ENCODE data around the gene ATRAID.
A peak's percentile ranks its signal among the peaks of the same experiment; 100 is the strongest.

ATRAID gene

DNA sequence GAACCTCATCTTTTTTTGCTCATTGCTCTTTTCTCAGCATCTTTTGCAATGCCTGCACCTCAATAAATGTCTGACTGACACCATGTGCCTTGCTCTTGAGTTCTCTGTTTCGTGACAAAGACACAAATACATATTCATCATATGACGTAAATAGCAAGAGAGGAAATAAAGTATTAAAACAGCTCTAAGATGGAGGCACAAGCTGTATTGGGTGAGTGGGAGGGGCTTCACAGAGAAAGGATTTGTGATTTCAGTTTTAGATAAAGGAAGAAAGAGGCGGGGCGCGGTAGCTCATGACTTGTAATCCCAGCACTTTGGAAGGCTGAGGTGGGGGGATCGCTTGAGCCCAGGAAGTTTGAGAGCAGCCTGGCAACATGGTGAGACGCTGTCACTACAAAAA, 8.2 kb downstream of the ATRAID start:
- DNase-seq, result no peak

DNA sequence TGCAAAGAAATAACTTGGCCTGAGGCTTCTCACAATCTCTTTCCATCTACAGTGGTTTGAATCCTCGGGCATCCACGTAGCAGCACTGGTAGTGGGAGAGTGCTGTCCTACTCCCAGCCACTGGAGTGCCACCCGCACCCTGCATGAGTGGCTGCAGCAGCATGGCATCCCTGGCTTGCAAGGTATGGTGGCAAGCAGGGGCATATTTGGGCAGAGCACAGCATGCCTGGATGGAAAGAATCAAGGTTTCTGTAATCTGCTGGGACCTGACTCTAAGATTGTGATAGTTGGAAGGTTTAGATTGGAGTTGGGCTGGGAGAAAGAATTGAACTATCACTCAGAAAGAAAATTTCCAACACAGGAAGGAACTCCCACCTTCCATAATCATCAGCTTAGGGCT, 9.3 kb downstream of the ATRAID start:
- DNase-seq, result no peak

DNA sequence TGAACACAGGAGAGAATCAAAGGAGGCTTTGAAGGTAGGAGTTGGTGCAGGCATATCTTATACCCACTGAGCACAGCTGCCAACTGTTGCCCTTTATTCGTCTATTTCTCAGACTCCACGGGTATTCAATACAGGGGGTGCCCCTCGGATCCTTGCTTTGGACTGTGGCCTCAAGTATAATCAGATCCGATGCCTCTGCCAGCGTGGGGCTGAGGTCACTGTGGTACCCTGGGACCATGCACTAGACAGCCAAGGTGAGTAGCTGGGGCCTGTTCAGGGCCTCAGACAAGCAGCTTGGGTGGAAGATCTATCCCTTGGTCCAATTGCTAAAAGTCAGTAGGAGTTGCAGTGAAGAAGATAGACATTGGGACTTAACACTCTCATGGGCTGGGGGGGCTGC, 10.6 kb downstream of the ATRAID start:
- no peak for DNase-seq

DNA sequence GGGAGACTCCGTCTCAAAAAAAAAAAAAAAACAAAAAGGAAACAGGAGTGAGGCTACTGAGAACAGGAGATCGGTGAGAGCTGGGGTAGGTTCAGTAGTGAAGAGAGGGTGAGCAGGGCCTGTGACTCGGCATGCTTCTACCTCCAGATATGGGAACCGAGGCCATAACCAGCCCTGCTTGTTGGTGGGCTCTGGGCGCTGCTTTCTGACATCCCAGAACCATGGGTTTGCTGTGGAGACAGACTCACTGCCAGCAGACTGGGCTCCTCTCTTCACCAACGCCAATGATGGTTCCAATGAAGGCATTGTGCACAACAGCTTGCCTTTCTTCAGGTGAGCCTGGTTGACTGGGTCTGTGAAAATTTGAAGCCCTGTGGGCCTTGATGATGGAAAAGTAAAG, 11.6 kb downstream of the ATRAID start:
- DNase-seq, result no peak

DNA sequence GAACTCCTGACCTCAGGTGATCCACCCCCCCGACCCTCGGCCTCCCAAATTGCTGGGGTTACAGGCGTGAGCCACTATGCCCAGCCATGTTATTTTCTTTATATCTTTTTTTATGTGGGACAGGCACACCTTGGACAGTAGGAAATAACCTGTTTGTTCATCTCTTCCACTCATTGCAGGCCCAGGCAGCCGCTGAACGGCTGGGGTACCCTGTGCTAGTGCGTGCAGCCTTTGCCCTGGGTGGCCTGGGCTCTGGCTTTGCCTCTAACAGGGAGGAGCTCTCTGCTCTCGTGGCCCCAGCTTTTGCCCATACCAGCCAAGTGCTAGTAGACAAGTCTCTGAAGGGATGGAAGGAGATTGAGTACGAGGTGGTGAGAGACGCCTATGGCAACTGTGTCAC, 13.7 kb downstream of the ATRAID start:
- DNase-seq, result no peak

DNA sequence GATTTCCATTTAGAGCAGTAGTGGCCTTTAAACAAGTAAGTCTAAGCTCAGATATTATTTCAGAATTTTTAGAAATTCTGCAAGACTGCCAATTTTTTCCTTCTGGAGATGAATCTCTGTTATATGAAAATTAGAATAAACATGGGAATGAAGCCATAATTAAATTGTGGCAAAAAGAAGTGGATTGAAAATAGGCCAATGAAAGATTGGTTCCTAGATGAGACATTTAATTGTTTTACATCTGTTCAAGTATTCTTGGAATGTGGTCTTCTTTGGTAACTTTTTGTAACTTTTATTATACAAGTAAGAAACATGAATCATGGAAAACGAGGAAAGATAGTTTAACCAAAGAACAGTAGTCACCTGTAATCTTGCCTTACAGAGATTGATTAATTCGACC, 15.7 kb downstream of the ATRAID start:
- no peak for DNase-seq

DNA sequence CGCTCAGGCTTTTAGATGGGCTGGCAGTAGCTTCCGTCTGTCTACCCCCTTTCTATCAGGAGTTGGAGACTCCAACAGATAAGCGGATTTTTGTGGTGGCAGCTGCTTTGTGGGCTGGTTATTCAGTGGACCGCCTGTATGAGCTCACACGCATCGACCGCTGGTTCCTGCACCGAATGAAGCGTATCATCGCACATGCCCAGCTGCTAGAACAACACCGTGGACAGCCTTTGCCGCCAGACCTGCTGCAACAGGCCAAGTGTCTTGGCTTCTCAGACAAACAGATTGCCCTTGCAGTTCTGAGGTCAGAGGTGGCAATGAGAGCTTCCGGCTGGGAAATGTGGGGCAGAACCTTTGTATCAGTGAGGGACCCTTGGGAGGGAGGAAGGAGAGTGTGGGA, 20.1 kb downstream of the ATRAID start:
- no peak for DNase-seq

DNA sequence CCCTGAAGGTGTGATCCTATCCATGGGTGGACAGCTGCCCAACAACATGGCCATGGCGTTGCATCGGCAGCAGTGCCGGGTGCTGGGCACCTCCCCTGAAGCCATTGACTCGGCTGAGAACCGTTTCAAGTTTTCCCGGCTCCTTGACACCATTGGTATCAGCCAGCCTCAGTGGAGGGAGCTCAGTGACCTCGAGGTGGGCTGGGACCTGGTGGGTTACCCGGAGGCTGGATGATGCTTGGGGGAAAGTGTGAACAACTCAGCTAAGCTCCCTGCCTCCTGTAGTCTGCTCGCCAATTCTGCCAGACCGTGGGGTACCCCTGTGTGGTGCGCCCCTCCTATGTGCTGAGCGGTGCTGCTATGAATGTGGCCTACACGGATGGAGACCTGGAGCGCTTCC, 21.5 kb downstream of the ATRAID start:
- DNase-seq, result no peak

DNA sequence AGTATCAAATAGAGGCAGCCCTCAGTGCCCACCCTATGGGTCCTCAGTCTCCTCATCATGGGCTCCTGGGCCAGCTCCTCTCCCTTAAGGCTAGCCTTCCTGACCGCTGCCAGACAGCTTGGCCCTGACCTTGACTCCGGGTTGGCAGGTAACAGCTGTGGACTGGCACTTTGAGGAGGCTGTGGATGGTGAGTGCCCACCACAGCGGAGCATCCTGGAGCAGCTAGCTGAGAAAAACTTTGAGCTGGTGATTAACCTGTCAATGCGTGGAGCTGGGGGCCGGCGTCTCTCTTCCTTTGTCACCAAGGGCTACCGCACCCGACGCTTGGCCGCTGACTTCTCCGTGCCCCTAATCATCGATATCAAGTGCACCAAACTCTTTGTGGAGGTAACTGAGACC, 24.3 kb downstream of the ATRAID start:
- no peak for DNase-seq

DNA sequence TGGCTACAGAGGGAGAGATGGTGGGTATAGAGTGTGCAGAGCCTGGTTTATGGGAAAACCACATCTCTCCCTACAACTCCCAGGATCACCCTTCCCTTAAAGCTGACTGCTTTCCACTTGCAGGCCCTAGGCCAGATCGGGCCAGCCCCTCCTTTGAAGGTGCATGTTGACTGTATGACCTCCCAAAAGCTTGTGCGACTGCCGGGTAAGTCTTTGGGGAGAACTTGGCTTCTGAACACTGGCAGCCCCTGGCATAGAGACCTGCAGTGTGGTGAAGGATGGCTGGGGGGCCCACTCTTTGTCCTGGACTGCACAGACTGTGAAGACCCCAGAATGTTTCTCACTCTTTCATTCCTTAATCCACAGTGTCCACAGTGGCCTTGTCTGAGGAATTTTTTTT, 24.8 kb downstream of the ATRAID start:
- DNase-seq, result no peak

DNA sequence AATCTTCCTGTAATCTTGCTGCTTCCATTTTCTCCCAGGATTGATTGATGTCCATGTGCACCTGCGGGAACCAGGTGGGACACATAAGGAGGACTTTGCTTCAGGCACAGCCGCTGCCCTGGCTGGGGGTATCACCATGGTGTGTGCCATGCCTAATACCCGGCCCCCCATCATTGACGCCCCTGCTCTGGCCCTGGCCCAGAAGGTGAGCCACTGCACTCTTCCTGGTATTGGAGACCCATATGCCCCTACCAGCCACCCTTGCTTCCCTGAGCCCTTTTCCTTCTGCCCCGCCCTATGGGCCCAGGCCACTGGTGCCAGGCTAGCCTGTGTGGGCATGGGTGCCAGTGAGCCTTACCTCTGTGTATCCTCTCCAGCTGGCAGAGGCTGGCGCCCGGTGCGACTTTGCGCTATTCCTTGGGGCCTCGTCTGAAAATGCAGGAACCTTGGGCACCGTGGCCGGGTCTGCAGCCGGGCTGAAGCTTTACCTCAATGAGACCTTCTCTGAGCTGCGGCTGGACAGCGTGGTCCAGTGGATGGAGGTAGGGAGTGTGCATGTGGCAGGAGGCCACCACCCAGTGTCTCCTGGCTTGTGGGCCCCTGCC, 25.6 kb downstream of the ATRAID start:
- no peak for DNase-seq

DNA sequence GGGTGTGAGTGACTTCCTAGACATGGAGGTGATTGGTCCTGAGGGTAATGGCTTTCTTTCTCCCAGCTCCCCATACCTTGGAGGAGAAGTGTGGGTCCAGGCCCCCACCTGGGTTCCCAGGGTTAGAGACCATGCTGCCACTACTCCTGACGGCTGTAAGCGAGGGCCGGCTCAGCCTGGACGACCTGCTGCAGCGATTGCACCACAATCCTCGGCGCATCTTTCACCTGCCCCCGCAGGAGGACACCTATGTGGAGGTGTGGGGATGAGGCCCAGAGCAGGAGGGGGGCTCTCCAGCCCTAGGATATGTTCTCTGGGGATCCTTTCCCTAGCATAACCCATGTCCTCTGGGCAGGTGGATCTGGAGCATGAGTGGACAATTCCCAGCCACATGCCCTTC, 27.1 kb downstream of the ATRAID start:
- no peak for DNase-seq

DNA sequence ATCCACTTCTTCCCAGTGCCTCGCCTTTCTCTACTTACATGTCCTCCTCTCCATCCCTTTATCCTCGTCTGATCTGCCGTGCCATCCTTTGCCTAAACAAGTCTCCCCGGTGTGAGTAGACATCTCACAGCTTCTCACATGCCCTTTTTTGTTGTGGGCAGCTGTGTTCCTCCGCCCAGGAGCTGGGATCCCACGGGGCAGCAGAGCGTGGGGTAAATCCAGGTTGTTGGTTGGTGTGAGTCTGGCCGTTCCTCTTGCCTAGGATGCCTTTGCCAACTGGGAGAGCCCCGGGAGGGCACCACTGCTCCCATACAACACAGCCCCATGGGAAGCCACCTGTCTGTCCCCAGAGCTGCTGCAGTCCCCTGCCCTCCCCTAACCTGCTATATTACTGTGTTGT, 28.6 kb downstream of the ATRAID start:
- no peak for DNase-seq

DNA sequence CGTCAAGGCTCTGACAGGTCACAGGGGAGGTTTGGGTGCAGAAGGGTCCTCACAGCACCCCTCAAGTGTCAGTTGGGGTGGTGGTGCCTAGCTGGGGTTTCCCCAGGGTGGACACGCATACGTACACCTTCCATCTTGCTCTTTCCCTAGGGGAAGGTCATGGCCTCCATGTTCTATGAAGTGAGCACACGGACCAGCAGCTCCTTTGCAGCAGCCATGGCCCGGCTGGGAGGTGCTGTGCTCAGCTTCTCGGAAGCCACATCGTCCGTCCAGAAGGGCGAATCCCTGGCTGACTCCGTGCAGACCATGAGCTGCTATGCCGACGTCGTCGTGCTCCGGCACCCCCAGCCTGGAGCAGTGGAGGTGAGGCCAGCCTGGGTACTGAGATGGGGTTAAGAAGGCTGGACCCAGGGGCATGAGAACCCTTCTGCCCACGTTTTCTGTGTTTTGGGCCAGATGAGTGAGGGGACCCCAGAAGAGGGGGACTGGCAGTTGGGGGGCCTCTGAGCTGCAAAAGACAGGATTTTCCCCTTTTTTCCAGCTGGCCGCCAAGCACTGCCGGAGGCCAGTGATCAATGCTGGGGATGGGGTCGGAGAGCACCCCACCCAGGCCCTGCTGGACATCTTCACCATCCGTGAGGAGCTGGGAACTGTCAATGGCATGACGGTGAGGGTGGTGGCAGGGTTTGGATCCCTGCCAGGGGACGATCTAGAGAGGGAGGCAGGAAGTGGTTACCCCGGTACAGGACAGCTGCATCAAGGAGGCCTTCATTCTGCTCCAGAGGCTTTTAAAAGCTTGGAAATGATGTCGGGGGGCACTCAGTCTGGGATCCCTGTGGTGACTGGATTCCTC, 30.1 kb downstream of the ATRAID start:
- DNase-seq, result no peak

DNA sequence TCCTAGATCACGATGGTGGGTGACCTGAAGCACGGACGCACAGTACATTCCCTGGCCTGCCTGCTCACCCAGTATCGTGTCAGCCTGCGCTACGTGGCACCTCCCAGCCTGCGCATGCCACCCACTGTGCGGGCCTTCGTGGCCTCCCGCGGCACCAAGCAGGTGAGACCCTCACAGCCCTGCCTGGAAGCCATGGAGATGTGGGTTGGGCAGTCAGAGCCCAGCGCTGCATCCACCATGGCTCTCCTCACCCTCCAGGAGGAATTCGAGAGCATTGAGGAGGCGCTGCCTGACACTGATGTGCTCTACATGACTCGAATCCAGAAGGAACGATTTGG, 30.7 kb downstream of the ATRAID start:
- DNase-seq, result no peak

DNA sequence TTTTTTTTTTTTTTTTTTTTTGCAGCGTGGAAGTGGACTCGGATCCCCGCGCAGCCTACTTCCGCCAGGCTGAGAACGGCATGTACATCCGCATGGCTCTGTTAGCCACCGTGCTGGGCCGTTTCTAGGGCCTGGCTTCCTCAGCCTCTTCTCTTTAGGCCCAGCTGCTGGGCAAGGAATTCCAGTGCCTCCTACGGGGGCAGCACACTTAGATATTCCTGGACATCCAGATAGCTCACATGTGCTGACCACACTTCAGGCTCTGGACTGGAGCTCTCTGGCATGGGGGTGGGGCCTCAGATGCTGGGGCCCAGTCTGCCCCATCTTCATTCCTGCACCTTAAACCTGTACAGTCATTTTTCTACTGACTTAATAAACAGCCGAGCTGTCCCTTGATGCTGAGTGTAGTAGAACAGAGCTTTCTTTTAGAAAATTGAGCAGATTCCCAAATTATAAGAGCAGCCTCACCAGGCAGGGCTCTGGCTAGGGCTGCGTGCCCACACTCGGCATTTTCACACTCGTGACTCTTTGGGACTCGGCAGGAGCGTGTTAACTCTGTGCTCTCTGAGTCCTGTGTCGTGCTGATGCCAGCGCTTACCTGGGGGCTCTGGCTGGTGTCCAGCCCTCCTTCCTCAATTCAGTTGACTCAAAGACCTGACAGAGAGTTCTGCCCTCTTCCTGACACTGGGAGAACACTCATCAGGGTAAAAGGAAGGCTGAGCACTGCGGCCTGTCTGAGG, 31.7 kb downstream of the ATRAID start:
- DNase-seq, result no peak

DNA sequence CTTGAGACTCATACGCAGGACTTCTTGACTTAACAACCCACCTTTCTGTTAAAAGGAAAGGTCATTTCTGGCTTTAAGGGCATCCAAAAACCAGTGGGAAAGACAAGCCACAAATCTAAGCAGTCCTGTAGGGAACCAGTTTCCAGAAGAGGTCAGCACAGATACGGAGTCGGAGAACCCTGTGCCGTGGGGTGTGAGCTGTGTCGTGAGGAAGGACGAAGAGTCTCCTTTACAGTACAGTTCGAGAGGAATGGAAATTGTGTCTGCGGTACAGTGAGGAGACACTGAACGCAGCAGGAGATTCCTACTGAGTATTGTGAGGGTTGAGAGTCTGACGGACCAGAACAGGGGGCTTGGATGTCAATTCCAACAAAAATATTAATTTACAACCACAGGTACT, 33.3 kb downstream of the ATRAID start:
- no peak for DNase-seq

DNA sequence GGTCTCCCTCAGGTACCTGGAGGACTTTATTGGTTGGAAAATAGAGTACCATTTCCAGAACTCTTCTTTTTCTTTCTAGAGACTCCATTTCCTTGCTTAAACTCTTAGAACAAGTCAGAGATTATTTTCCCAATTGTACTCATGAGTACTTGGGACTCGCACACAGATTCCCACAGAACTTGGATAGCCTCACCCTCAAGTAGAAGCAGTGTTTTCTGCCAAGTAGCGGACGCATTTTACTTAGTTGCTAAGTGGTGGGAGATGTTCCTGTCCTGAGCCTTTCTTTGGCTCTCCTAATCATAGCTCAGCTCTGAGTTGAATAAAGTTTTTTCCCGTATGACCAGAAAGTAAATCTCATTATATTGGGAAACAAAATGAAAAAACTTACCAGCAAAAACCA, 33.8 kb downstream of the ATRAID start:
- no peak for DNase-seq

DNA sequence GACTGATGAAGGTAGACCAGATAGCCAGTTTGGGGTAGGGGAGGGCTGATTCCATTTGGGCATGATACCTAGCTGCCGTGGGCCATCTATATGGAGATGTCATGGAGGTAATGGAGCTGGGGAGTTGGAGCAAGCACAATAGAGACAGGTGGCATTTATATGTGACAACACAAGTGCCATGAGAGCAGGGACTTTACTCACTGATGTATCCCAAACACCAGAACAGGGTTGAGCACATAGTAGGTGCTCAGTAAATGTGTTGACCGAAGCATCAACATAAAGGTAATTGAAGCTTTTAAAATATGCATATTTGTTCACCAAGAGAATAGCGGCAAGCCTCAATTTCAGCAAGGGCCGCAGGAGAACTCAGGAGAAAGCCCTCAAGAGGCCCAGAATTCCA, 36.1 kb downstream of the ATRAID start:
- no peak for DNase-seq

DNA sequence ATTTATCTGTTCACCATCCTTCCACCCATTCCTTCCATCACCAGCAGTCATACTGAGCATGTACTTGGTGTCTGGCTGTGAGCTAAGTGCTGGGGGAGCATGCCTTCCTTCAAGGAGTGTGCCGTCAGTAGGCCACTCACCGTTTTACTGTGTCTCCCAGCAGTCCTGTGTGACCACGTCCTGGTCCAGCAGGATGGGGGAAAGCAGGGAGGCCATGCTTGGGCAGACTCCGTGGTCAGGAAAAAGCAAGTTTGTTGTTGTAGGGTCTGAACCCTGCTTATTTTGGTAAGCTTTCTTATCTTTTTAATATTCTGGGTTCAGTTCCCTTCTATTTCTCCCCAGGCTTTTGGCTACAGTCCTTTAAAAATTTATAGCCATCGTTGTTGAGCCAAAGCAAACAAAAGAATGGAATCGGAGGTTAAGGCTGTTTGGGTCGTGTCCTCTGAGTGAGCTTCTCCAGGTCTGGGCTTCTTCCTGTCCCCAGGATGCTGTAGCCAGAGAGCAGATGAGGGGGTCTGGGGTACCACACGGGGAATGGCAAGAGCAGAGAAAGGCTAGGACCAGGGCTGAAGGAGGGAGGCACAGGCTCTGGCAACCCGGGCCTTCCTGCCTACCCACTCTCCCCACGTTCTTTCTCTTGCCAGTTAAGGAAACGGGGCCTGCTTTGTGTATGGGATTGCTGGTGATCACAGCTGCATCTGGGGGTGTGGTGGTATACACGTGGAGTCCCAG, 37.5 kb downstream of the ATRAID start:
- no peak for DNase-seq

DNA sequence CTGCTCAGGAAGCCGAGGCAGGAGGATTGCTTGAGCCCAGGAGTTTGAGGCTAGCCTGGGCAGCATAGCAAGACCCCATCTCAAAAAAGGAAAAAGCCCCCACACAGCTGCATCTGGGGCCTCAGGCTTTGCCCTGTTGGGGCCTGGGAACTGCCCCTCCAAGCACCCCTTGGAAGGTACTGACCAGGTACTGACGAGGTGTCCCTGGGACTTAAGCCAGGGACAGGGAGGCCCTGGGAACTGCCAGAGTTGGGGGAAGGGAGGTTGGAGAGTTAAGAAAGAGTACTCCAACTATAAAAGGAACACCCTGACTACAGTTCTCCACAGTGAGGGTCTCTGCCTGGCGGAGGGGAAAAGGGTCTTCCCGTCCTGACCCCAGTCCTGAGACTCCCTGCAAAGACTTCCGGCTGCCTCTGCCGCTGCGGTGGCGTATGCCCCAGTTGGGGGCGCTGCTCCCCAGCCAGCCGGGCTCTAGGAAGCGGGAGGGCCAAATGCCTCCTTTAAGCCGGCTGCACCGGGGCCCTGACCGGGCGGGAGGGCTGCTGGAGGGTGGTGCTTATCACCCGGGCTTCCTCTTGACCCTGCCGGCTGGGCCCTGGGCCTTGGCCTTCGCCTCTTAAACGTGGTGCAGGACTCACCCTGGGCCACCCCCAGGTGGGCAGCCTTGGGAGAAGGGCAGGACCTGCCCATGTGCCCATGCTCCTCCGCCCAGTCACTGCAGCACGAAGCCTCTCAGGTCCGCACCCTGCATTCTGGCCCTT, 38.2 kb downstream of the ATRAID start:
- peak; percentile 28 to 32 for DNase-seq

DNA sequence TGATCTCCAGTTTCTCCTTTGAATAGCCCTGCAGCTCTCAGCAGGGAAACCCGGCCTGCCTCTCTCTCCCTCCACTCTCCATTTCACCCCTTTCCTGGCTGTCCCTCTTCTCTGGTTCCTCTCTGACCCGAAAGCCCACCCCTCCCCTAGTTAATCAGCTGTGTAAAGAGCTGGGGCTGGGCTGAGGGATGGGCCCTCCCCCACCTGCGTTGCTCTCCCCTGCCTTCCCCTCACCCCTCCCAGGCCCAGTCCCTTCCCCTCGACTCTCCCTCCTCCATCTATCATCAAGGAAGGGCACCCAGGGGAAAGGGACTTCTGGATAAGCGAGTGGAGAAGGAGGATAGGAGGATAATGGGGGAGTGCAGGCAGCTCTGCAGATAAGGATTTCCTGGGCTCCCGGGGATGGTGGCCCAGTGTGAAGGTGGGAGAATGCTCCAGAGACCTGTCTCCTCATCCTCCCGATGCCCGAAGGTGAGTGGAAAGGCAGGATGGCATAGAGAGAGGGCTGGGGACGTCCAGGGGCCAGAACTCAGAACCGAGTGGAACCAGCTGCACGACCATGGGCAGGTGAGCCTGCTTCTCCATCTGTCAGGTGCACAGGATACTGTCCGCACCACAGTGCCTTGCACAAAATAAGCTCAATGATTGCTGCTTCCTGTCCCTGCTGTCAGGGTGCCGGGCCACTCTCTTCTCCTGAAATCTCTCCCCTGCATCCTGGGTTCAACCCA, 39.0 kb downstream of the ATRAID start:
- DNase-seq, result no peak

All from CD4-positive, alpha-beta T cell treated with Interleukin-4 for 1 hour (primary cell).